C4-2B (cell line): Measurements from ENCODE around the gene TBC1D22A.

ENCODE experiments used
- H3K27ac ChIP-seq: fragments of 450-650 bp; 2 replicates; pipeline ENCODE4 v1.5.1; 2017
- ZFX ChIP-seq: fragments of 450-650 bp; IDR thresholded peaks from 2 replicates; pipeline ENCODE4 v1.6.1; 2017
- TF ChIP-seq, protein P1 (sequence below): fragments of 450-650 bp; conservative IDR thresholded peaks from 2 replicates; pipeline ENCODE4 v1.5.1; 2017; ENCODE audit warnings: mild to moderate bottlenecking

TBC1D22A gene

DNA sequence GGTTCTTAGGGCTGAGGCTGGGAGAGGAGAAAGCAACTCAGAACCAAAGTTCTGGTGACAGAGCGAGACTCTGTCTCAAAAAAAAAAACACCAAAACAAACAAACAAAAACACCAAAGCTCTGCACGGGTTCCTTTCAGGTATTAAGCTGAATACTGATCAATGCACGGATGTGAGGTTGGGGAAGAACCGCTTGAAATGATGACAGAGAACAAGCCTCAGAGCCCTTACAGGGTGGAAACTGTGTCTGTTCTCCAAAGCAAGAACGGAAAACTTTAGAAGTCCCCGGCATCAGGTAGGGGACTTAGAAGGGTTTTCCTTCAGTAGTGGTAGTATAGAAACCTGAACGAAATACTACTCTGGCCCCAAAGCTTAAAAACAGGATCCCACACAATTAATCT lies 260.0 kb downstream of the TBC1D22A start:
- H3K27ac ChIP-seq, result no peak overlapping the region
- TF ChIP-seq, protein P1, sequence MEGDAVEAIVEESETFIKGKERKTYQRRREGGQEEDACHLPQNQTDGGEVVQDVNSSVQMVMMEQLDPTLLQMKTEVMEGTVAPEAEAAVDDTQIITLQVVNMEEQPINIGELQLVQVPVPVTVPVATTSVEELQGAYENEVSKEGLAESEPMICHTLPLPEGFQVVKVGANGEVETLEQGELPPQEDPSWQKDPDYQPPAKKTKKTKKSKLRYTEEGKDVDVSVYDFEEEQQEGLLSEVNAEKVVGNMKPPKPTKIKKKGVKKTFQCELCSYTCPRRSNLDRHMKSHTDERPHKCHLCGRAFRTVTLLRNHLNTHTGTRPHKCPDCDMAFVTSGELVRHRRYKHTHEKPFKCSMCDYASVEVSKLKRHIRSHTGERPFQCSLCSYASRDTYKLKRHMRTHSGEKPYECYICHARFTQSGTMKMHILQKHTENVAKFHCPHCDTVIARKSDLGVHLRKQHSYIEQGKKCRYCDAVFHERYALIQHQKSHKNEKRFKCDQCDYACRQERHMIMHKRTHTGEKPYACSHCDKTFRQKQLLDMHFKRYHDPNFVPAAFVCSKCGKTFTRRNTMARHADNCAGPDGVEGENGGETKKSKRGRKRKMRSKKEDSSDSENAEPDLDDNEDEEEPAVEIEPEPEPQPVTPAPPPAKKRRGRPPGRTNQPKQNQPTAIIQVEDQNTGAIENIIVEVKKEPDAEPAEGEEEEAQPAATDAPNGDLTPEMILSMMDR, result no peak
- no peak for TF ChIP-seq ZFX

- H3K27ac ChIP-seq, result no peak overlapping the region
- TF ChIP-seq, protein P1, result no peak
- no peak for TF ChIP-seq ZFX
These were observed 261.4 kb downstream of the TBC1D22A start for GRCh38 chr22:47023871-47024270.

GRCh38 chr22:47027766-47028165 lies 265.3 kb downstream of the TBC1D22A start:
- H3K27ac ChIP-seq, result no peak overlapping the region
- TF ChIP-seq, protein P1, result no peak
- TF ChIP-seq ZFX, result no peak

DNA sequence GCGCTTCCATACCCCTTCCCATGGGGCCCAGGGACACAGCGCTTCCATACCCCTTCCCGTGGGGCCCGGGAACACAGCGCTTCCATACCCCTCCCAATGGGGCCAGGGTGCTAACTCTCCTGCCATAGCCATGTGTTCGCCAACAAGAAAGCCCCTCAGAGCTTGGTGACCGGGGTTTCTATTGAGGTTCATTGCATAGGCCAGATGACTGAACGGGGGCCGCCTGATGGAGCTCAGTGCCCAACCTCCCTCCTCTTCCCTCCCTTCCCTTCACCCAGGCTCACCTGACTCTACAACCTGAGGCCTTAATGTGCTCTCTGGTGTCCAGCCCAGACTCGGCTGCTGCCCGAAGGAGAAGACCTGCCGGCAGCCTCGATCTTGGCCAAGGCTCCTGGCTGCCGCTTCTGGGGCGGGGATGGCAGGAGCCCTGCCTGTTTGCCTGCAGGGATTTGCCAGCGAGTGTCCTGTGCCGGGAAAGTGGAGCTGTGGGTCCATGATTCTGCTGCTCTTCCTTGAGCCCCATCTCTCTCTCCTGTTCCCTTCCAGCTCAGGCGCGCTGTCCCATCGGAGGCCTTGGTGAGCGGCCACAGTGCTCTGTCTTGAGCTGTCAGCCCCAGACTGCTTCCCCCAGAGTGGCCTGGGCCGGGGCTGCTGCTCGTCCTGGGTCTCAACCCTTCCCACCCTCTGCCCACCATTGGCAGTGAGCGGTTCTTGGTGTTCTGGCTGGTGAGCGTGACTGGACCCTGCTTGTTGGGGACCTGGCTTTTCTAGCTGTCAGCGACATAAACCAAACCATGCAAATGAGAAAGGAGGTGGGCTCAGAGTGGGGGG lies 267.0 kb downstream of the TBC1D22A start:
- TF ChIP-seq, protein P1, result no peak
- no peak for TF ChIP-seq ZFX
- no peak overlapping the region for H3K27ac ChIP-seq

DNA sequence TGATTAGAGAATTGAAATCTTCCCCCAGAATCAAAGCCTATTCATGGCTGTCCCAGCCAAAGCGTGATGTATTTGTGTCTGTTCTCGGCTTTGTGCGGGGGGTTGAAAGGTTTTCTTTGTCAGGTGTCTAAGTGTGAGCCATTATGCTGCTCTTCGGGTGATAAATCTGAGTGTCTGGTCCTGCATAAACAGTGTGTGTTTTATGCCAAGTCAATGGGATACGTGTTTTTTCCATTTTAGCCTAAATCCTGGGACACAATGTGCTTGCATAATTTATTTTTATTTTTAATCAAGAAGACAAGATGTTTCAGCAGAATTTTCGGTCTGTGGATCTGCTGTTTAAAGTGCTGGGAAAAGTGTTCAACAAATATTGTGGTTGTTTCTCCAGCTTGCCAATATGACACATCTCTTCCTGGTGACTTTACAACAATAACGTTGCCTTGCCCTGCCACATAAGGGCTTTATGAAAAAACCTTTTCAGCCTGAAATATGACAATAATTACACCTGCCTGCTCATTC lies 267.8 kb downstream of the TBC1D22A start:
- no peak overlapping the region for H3K27ac ChIP-seq
- no peak for TF ChIP-seq ZFX
- TF ChIP-seq, protein P1, result no peak

DNA sequence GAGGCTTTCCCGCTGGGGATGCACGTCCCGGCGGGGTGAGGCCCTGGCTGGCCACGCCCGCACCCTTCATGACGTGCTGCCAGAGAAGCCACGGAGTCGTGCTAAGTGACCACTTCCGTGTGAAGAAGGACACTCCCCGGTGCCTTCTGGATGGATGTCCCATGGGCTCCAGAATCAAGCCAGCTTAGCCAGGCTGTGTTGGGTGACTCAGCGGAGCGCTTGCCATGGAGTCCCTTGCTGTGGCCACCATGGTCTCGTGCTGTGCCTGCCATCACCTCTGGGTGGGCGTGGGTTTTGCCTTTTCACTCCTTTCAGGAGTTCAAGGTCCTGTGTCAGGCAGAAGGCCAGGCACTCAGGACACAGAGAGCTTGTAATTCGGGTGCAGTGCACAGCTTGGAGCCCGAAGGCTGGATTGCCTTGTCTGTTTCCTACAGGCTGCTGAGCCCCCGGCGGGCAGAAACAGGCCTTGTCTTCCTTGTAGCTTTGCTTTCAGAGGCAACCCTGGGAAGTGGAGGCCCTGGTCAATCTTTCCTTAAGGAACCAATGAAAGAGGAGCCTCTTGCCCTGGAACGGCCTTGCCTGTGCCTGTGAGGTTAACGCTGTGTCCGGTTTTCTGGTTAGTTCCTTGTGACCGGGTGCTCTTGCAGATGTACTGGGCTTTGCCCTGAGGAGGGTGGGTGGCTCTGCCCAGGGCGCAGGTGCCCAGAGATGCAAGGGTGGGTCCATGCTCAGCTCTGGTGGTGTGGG lies 268.6 kb downstream of the TBC1D22A start:
- no peak overlapping the region for H3K27ac ChIP-seq
- no peak for TF ChIP-seq ZFX

- TF ChIP-seq ZFX, result no peak
- TF ChIP-seq, protein P1, result no peak
- H3K27ac ChIP-seq, result no peak overlapping the region
These were observed 269.1 kb downstream of the TBC1D22A start for GRCh38 chr22:47031628-47031915.
